GM12892 (cell line): ENCODE measurements around the gene PLCL1.

Experiments used
- DNase-seq: peaks from one replicate; pipeline ENCODE4 v3.0.0; 2011; ENCODE audit not compliant: insufficient read length
- FAIRE-seq: peaks from 2 replicates; lab custom pipeline; 2011; peaks lifted over from hg19 to GRCh38; lab: Jason Lieb, UNC
- POLR2A ChIP-seq: IDR thresholded peaks from 2 replicates; pipeline ENCODE4 v1.6.1; 2011; ENCODE audit warnings: low read depth, low read length, control low read depth
- POLR2AphosphoS5 ChIP-seq: IDR thresholded peaks from 2 replicates; pipeline ENCODE4 v1.6.1; 2011; ENCODE audit warnings: low read depth, low read length, control low read depth
- TAF1 ChIP-seq: IDR thresholded peaks from 2 replicates; pipeline ENCODE4 v1.6.1; 2011; ENCODE audit warnings: low read depth, mild to moderate bottlenecking, control low read depth, low read length, borderline replicate concordance

The PLCL1 gene

DNA sequence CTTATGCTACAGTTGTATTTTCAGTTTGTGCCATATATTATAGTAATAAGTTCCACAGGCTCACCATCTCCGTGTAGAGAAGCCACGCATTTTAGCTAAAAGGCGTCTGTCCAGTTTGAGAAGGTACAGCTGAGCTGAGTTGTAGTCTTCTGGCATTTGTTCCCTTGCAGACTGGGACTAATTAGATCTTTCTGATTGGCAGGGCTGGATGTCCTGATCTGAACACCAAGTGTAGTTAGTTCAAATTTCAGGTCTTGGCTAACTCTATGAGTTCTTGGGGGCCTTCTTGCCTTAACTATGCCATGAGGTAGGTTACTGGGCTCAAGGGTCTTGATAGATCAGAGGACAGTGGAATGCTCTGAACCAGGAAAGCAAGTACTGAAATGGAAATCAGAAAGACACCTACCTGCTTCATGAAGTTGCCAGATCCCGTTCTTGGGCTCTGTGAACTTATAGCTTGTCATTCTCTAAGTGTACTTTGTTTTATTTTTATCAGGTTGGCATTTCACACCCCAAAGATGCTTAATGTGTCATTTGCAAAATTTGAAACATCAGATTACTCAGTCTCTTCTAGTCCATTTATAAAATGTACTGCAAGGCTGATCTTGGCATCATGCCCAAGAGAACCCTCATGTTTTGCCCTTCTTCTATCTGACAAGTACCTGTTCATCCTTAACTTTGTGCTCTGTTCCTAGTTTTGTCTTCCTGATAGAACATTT, 93.7 kb downstream of the PLCL1 start:
- no peak for FAIRE-seq
- no peak for TF ChIP-seq POLR2AphosphoS5
- no peak for TF ChIP-seq TAF1
- no peak for TF ChIP-seq POLR2A
- DNase-seq: no peak

DNA sequence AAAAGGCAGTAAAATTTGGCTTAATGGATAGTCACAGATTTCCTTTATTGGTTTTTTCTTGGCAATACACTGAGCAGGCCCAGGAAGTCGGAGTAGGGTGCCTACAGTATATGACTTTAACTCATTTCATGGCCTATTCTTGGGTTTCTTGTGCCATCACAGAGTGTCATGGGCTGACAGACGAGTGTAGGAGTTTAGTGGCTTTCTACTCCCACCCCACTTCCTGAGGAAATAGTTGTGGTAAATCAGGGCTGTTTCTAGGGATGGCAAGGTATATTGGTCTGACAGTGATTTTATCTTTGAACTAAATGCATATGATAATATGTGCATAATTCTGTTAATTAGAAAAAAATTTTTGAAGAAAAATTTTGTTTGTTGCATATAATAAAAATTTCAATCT, 100.1 kb downstream of the PLCL1 start:
- no peak for TF ChIP-seq TAF1
- TF ChIP-seq POLR2A: no peak
- no peak for TF ChIP-seq POLR2AphosphoS5
- DNase-seq (no peak), FAIRE-seq (no peak)

DNA sequence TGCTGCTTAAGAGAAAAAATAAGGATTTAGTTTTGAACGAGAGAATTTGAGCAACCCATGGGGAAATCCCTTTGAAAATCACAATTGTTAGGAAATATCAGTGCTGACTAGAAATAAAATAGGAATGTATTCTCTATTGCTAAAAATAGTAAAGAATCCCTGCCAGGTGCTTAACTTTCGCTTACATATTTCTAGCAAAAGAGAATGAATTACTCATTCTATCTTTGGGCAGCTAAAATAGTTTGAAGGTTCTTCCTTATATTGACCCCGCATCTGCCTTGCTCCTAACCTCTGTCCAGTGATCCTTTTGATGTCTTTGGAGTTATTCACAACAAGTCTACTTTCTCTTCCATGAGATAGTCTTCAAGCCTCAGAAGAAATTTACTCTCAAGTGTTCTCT, 103.8 kb downstream of the PLCL1 start:
- TF ChIP-seq TAF1: no peak
- TF ChIP-seq POLR2AphosphoS5: no peak
- TF ChIP-seq POLR2A: no peak
- FAIRE-seq (no peak), DNase-seq (no peak)

DNA sequence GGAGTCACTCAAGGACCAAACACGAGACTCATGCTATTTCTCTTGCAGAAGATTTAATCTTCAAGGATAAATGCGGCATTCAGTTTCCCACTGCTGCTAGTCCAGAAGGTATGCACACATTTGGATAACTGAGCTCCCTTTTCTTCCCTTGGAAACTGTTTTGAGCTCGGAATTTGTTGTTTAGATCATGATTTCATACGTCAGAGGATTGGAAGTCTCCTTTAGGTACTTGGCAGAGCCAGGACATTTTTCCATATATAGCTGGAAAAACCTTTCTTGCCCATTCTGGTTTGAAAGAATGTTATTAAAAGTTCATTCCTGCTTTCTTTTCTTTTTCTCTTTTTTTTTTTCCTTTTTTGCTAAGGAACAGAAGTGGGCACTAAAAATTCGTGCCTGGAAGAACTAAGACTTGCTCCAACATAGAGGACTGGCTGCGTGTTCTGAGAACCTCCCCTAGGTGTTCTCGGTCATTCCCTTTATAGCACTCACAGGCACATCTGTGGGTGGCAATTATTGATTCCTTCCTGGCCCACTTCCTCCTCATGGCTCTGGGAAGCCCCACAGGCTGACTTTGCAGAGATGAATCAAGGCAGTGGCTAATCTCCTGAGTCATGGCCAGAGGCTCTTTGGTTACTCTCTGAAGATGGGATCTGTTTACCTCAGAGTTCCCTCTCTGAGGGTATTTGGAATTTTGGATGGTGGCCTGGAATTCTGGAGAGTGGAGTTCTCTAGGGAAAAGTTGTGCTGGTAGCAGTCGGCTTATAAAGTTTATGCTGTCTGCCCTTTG, 104.8 kb downstream of the PLCL1 start:
- FAIRE-seq: no peak
- no peak for DNase-seq
- no peak for TF ChIP-seq TAF1
- TF ChIP-seq POLR2AphosphoS5: no peak
- TF ChIP-seq POLR2A: no peak

DNA sequence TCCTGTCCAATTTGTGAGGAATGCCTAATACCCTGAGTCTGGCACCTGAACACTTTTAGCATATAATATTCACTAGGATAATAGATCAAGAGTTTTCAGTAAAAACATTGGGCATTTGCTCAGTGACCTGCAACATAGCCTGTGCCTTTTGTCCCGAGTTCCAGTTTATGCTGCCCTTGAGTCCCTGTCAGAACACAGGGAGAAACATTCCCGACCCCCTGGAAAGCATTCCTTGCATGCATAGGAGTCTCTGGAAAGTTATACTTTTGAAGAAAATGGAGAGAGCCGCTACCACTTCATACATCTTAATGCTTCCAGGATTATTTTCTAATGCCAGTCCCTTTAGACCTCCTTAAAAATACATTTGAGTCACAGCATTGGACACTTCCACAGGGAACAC, 107.3 kb downstream of the PLCL1 start:
- TF ChIP-seq POLR2AphosphoS5: no peak
- no peak for TF ChIP-seq TAF1
- TF ChIP-seq POLR2A: no peak
- DNase-seq: no peak
- FAIRE-seq: no peak

DNA sequence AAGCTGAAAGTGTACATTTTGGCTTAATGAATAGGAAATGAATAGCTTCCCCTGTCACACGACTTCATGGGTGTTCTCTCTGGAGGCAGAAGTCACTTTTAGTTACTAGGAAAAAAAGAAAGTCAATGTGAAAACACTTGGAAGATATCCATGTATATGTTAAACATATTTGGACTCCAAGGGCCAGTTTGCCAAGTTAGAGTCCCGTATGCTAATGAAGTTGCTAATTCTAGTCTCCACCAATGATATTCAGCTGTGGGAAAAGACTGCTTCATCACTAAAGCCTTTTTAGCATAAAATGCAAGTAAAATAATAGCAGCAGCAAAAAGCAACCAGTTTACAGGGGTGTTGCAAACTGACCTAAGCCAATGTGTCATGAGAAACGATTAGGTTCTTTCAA, 108.7 kb downstream of the PLCL1 start:
- no peak for FAIRE-seq
- TF ChIP-seq POLR2A: no peak
- no peak for TF ChIP-seq POLR2AphosphoS5
- no peak for TF ChIP-seq TAF1
- no peak for DNase-seq

DNA sequence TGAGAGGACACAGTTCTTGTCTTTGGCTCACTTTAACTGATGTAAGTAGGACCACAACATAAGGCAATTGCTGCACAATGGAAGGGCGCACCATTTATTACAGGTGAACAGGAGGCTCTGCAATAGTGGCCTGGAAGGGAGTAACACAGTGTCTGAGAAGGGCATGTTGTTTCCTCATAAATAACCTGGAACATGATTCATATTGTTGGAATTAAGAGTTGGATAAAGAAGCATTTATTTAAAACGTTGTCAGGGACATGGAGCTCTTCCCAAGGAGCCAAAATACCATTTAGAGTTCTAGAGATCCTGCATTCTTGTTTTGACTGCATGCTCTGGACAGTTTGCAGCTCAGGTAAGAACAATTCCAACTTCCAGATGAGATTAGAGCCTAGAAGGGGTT, 110.4 kb downstream of the PLCL1 start:
- DNase-seq: no peak

DNA sequence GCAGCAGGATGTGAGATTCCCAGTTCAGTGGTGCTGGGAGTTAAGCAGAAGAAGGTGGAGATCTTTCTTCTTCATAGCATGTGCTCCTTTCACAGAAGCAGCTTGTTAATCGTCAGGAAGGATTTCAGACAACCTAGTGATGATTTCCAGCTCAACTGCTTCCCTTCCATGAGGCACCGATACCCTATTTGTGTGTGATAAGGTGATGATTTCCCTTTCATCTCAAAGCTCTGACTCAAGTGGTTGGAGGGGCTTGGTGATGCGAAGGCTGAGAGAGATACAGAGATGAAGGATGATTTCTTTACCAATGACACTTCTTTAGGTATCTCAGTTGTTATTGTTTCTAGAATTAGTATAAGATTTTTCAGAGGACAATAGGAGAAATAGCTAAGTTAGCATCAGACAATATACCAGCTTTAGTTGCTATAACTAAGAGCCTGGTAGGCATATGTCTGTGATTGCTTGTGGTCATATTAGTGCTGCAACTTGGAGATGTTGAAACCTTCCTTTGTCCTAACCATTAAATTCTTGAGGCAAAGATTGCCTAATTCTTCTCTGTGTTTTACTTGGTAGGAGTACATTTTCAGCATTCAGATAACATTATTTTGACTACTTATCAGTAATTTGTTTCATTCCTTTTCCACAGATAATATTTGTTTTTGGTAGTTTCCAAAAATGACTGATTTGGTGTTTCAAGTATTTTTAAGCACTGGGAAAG, 111.3 kb downstream of the PLCL1 start:
- TF ChIP-seq TAF1 (no peak), POLR2A (no peak), POLR2AphosphoS5 (no peak)
- FAIRE-seq: no peak
- DNase-seq: no peak

More for the DNA sequence above, 110.4 kb downstream of the PLCL1 start:
- TF ChIP-seq TAF1: no peak
- no peak for TF ChIP-seq POLR2AphosphoS5
- TF ChIP-seq POLR2A: no peak
- no peak for FAIRE-seq

DNA sequence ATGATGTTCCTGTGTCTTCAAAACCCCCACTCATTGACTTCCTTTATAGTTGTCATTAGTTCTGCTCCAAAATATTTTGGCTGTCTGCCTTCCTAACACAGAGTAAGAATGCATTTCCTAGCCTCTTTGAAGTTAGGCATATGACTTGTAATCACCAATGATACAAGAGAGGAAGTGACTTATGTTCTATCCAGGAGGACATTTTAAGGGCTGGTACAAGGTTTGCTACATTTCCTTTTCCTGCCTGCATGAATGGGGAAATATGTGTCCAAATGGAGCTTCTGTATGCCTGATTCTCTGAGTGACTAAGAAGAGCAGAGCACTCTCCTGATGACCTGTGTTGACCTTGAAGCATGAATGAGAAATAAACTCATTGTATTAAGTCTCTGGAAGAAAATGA, 115.1 kb downstream of the PLCL1 start:
- no peak for DNase-seq
- TF ChIP-seq POLR2AphosphoS5 (no peak), TAF1 (no peak)
- FAIRE-seq: no peak

DNA sequence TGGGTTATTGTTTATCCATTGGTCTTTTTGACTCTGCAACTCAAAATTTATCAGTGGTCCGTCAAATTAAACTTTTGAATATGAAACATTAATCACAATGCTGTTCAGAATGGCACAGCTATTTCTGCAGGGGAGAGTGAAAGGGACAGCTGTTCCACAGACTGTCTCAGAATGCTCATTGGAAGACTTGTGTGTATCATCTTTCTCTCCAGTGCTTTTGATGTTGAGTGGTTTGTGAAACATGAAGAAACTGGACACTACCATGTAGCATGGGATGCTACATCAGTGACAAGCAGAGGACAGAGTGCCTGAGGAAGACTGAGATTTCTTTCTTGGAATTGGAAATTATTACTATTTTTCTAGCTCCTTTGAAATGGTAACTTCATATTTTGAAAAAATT, 115.7 kb downstream of the PLCL1 start:
- no peak for DNase-seq

DNA sequence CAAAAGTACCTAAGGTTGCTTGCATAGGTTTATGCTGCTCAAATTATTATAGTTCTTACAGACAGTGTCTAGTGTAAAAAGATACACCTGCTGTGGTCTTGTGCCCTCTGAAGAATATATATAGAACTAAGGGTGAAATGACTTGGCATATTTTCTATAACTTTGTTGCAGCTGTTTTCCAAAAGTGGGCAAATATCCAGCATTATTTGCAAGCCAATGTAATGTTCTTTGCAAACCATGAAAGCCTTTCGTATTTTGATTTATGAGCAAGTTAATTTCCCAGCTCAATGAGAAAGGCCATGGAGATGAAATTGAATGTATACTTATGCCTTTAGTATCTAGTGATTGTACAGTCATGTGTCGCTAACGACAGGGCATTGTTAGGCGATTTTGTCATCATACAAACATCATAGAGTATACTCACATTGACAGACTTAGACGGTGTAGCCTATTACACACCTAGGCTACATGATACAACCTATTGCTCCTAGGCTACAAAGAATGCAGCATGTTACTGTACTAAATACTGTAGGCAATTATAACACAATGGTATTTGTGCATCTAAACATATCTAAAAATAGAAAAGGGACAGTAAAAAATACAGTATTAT, 116.3 kb downstream of the PLCL1 start:
- TF ChIP-seq POLR2AphosphoS5 (no peak), TAF1 (no peak), POLR2A (no peak)
- DNase-seq (no peak), FAIRE-seq (no peak)

More for the DNA sequence above, 115.7 kb downstream of the PLCL1 start:
- no peak for FAIRE-seq
- TF ChIP-seq POLR2AphosphoS5: no peak
- no peak for TF ChIP-seq TAF1
- no peak for TF ChIP-seq POLR2A

DNA sequence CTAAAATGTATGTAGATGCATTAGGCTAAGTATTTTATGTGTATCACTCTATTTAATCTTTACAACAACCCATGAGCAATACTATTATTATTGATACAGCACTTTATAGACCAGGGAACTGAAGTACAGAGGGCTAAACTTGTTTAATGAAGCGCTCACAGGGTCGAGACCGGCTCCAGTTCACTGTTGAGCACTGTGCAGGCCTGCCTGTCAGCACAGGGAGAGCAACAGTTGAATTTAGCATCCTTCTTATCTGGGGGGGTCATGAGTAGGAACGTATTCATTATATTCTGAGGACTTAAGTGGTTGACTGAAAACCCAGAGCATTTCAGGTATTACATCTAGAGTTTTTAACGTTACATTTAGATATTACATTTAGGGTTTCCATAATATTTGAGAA, 120.1 kb downstream of the PLCL1 start:
- TF ChIP-seq TAF1 (no peak), POLR2A (no peak)
- DNase-seq: no peak
- no peak for FAIRE-seq
